Nephron progenitor cell (in vitro differentiated cells): ENCODE data around the gene DPAGT1.
A peak's percentile ranks its signal among the peaks of the same experiment; 100 is the strongest.
"Not testable (repeated sequence)": the region's sequence is repeated elsewhere in the genome, so short reads cannot be mapped to it uniquely, and the experiment has no call there.

ENCODE experiments used
- DNase-seq: peaks from one replicate; pipeline ENCODE4 v3.0.0; 2021
- H3K27ac Mint-ChIP-seq: 2 replicates; pipeline ENCODE4 v1.8.0; 2021; ENCODE audit warnings: mild to moderate bottlenecking, moderate library complexity, mixed read lengths
- H3K27me3 Mint-ChIP-seq: 2 replicates; pipeline ENCODE4 v1.8.0; 2021; ENCODE audit warnings: mild to moderate bottlenecking, low read depth, mixed read lengths; ENCODE audit not compliant: poor library complexity
- H3K36me3 Mint-ChIP-seq: 2 replicates; pipeline ENCODE4 v1.8.0; 2021; ENCODE audit warnings: low read depth, mixed read lengths
- H3K4me1 Mint-ChIP-seq: 2 replicates; pipeline ENCODE4 v1.8.0; 2021; ENCODE audit warnings: mixed read lengths
- H3K4me3 Mint-ChIP-seq: 2 replicates; pipeline ENCODE4 v1.8.0; 2021; ENCODE audit warnings: mild to moderate bottlenecking, moderate library complexity, mixed read lengths
- H3K9me3 Mint-ChIP-seq: 2 replicates; pipeline ENCODE4 v1.8.0; 2021; ENCODE audit warnings: mild to moderate bottlenecking, moderate library complexity, mixed read lengths
- CTCF ChIP-seq: fragments of 200-600 bp; sonication (generic); IDR thresholded peaks from 2 replicates; pipeline ENCODE4 v1.5.0; 2021; ENCODE audit warnings: antibody characterized with exemption

DPAGT1 gene

GRCh38 chr11:119062779-119063178 is 38.9 kb downstream of the DPAGT1 start:
- Mint-ChIP-seq H3K27ac (no peak overlapping the region), H3K36me3 (peaks cover 16% of the 10 kb centered on the region), H3K4me1 (peaks cover 20% of the 10 kb centered on the region), H3K9me3 (peaks cover 4% of the 10 kb centered on the region), H3K4me3 (no peak overlapping the region), H3K27me3 (peaks cover 4% of the 10 kb centered on the region)
- no peak for TF ChIP-seq CTCF
- no peak for DNase-seq

- Mint-ChIP-seq H3K9me3 (peaks cover 4% of the 10 kb centered on the region), H3K27me3 (peaks cover 4% of the 10 kb centered on the region), H3K36me3 (peaks cover 16% of the 10 kb centered on the region), H3K4me1 (peaks cover 14% of the 10 kb centered on the region), H3K4me3 (no peak overlapping the region), H3K27ac (no peak overlapping the region)
- DNase-seq, result no peak
- TF ChIP-seq CTCF, result no peak
These were observed 40.4 kb downstream of the DPAGT1 start for GRCh38 chr11:119061256-119061655.

- H3K36me3 Mint-ChIP-seq, result peaks cover 35% of the 10 kb centered on the region
- H3K4me3 Mint-ChIP-seq, result peak overlapping the region; percentile 65
- peaks cover 30% of the 10 kb centered on the region for H3K4me1 Mint-ChIP-seq
- DNase-seq, H3K27ac Mint-ChIP-seq, H3K9me3 Mint-ChIP-seq, H3K27me3 Mint-ChIP-seq: not testable (repeated sequence)
These were observed 42.5 kb downstream of the DPAGT1 start for GRCh38 chr11:119059128-119059527.

GRCh38 chr11:119057000-119057769 is 44.5 kb downstream of the DPAGT1 start, which contains the start of gene HYOU1:
TSS of gene HYOU1 (minus strand) at chr11:119057205. CDS start at chr11:119056160, 1,045 bp downstream.
- TF ChIP-seq CTCF, result peak; percentile 24
- Mint-ChIP-seq H3K27ac (peak within 1 kb of the TSS; percentile 99), H3K4me1 (peaks cover 30% of the 10 kb centered on the region), H3K9me3 (peaks cover 4% of the 10 kb centered on the region), H3K27me3 (peaks cover 4% of the 10 kb centered on the region), H3K4me3 (peak within 1 kb of the TSS; percentile 94), H3K36me3 (peaks cover 54% of the 10 kb centered on the region)
- peak; percentile 100 for DNase-seq

- Mint-ChIP-seq H3K9me3 (peaks cover 4% of the 10 kb centered on the region), H3K27me3 (peaks cover 4% of the 10 kb centered on the region), H3K27ac (peak overlapping the region; percentile 99), H3K4me1 (peaks cover 30% of the 10 kb centered on the region), H3K4me3 (peak overlapping the region; percentile 94), H3K36me3 (peaks cover 57% of the 10 kb centered on the region)
- no peak for DNase-seq
- no peak for TF ChIP-seq CTCF
These were observed 45.1 kb downstream of the DPAGT1 start for GRCh38 chr11:119056421-119056999.

GRCh38 chr11:119055901-119056300 is 45.8 kb downstream of the DPAGT1 start:
- H3K9me3 Mint-ChIP-seq, result peaks cover 4% of the 10 kb centered on the region
- peak overlapping the region; percentile 94 for H3K4me3 Mint-ChIP-seq
- no peak for TF ChIP-seq CTCF
- peak overlapping the region; percentile 89 for H3K27ac Mint-ChIP-seq
- peaks cover 63% of the 10 kb centered on the region for H3K36me3 Mint-ChIP-seq
- peaks cover 30% of the 10 kb centered on the region for H3K4me1 Mint-ChIP-seq
- H3K27me3 Mint-ChIP-seq, result peaks cover 4% of the 10 kb centered on the region
- DNase-seq, result no peak
